ENCODE data around the gene LRRC36.
A peak's percentile ranks its signal among the peaks of the same experiment; 100 is the strongest.

LRRC36 gene

GRCh38 chr16:67430504-67430976 is 103.9 kb downstream of the LRRC36 start:
- DNase-seq (ENCODE audit: low spot score) = peak; percentile 18
- Histone ChIP-seq H3K23ac (ENCODE audit: low read depth, low read length, poor library complexity) (peak overlapping the region; percentile 86), H3K27ac (replicated peaks; ENCODE audit: low read length) (no peak overlapping the region), H3K27me3 (ENCODE audit: control insufficient read depth in 3 of 3, insufficient read depth in 3 of 3, low read depth in 1 of 3, low read length in 3 of 3) (peaks cover 14 to 46% (median 25%) of the 10 kb centered on the region in 3 experiments), H4K8ac (ENCODE audit: low read depth, low read length) (peak overlapping the region; percentile 49), H3K4me1 (ENCODE audit: control insufficient read depth in 2 of 2, insufficient read depth in 1 of 2, low read depth in 1 of 2, low read length in 2 of 2) (peaks cover 15 to 19% of the 10 kb centered on the region in 2 donors), H2BK15ac (ENCODE audit: low read length) (peak overlapping the region; percentile 42), H3K9me3 (replicated peaks in 1 of 2; ENCODE audit: control insufficient read depth in 2 of 2, insufficient read depth in 1 of 2, low read depth in 1 of 2, low read length in 2 of 2) (peaks cover 0 to 2% of the 10 kb centered on the region in 2 donors), H2BK12ac (ENCODE audit: low read length) (peak overlapping the region; percentile 46), H3K14ac (ENCODE audit: low read length) (no peak overlapping the region), H3K18ac (ENCODE audit: low read length) (peak overlapping the region; percentile 96), H2BK120ac (ENCODE audit: low read depth, low read length) (no peak overlapping the region), H3K4me2 (ENCODE audit: insufficient read depth, low read length, poor library complexity, severe bottlenecking) (peak overlapping the region; percentile 87), H3K79me1 (ENCODE audit: low read depth, low read length) (no peaks in the 10 kb centered on the region), H3K36me3 (replicated peaks in 1 of 2; ENCODE audit: control insufficient read depth in 2 of 2, insufficient read depth in 2 of 2, low read length in 2 of 2) (peaks cover 1 to 2% of the 10 kb centered on the region in 2 donors), H3K4me3 (ENCODE audit: low read length in 2 of 2) (peak overlapping the region; percentile 28 to 71), H3K4ac (ENCODE audit: low read length) (no peak overlapping the region), H4K91ac (ENCODE audit: low read depth, low read length, poor library complexity) (peak overlapping the region; percentile 39), H2BK5ac (ENCODE audit: low read length) (no peak overlapping the region), H3K9ac (ENCODE audit: low read depth, low read length, poor library complexity) (peak overlapping the region; percentile 90), H2AK5ac (ENCODE audit: low read depth, low read length) (peak overlapping the region; percentile 53), H2AFZ (ENCODE audit: low read length) (peak overlapping the region; percentile 85)
- no CpG with 5 or more reads among the region's 53 CpGs for WGBS, 2 donors (ENCODE audit: extremely low coverage in 2 of 2, insufficient read length in 2 of 2, insufficient replicate concordance in 1 of 2)

GRCh38 chr16:67430977-67431774 is 104.6 kb downstream of the LRRC36 start, which contains the start of gene HSD11B2:
Gene HSD11B2, plus strand, starts transcription at chr16:67431121. Its CDS starts 128 bp downstream, at chr16:67431249.
- peak within 1 kb of the TSS; percentile 62 for H2BK15ac ChIP-seq (ENCODE audit: low read length)
- no peak within 1 kb of the TSS for H2BK5ac ChIP-seq (ENCODE audit: low read length)
- peak within 1 kb of the TSS; percentile 87 for H3K4me2 ChIP-seq (ENCODE audit: insufficient read depth, low read length, poor library complexity, severe bottlenecking)
- peak within 1 kb of the TSS; percentile 46 for H2BK12ac ChIP-seq (ENCODE audit: low read length)
- H4K91ac ChIP-seq (ENCODE audit: low read depth, low read length, poor library complexity) = peak within 1 kb of the TSS; percentile 39
- H3K4ac ChIP-seq (ENCODE audit: low read length) = no peak within 1 kb of the TSS
- H2AFZ ChIP-seq (ENCODE audit: low read length) = peak within 1 kb of the TSS; percentile 85
- H3K18ac ChIP-seq (ENCODE audit: low read length) = peak within 1 kb of the TSS; percentile 96
- no peak within 1 kb of the TSS for H3K27ac ChIP-seq (replicated peaks; ENCODE audit: low read length)
- H3K36me3 ChIP-seq (replicated peaks in 1 of 2; ENCODE audit: control insufficient read depth in 2 of 2, insufficient read depth in 2 of 2, low read length in 2 of 2) = peaks cover 4 to 5% of the 10 kb centered on the region in 2 donors
- no peak within 1 kb of the TSS for H2BK120ac ChIP-seq (ENCODE audit: low read depth, low read length)
- H3K23ac ChIP-seq (ENCODE audit: low read depth, low read length, poor library complexity) = peak within 1 kb of the TSS; percentile 86
- H4K8ac ChIP-seq (ENCODE audit: low read depth, low read length) = peak within 1 kb of the TSS; percentile 49
- peak within 1 kb of the TSS; percentile 90 for H3K14ac ChIP-seq (ENCODE audit: low read length)
- H3K4me1 ChIP-seq (ENCODE audit: control insufficient read depth in 2 of 2, insufficient read depth in 1 of 2, low read depth in 1 of 2, low read length in 2 of 2) = peaks cover 15 to 19% of the 10 kb centered on the region in 2 donors
- DNase-seq (ENCODE audit: low spot score) = peak; percentile 48
- H2AK5ac ChIP-seq (ENCODE audit: low read depth, low read length) = peak within 1 kb of the TSS; percentile 65
- no peaks in the 10 kb centered on the region for H3K79me1 ChIP-seq (ENCODE audit: low read depth, low read length)
- H3K27me3 ChIP-seq (ENCODE audit: control insufficient read depth in 3 of 3, insufficient read depth in 3 of 3, low read depth in 1 of 3, low read length in 3 of 3) = peaks cover 14 to 46% (median 25%) of the 10 kb centered on the region in 3 experiments
- H3K9ac ChIP-seq (ENCODE audit: low read depth, low read length, poor library complexity) = peak within 1 kb of the TSS; percentile 90
- H3K9me3 ChIP-seq (replicated peaks in 1 of 2; ENCODE audit: control insufficient read depth in 2 of 2, insufficient read depth in 1 of 2, low read depth in 1 of 2, low read length in 2 of 2) = peaks cover 0 to 2% of the 10 kb centered on the region in 2 donors
- WGBS, 2 donors (ENCODE audit: extremely low coverage in 2 of 2, insufficient read length in 2 of 2, insufficient replicate concordance in 1 of 2) = no CpG with 5 or more reads among the region's 87 CpGs
- peak within 1 kb of the TSS; percentile 50 to 71 for H3K4me3 ChIP-seq (ENCODE audit: low read length in 2 of 2)

- H2BK120ac ChIP-seq (ENCODE audit: low read depth, low read length) = no peak overlapping the region
- H3K18ac ChIP-seq (ENCODE audit: low read length) = peak overlapping the region; percentile 20
- no peaks in the 10 kb centered on the region for H3K79me1 ChIP-seq (ENCODE audit: low read depth, low read length)
- WGBS, 2 donors (ENCODE audit: extremely low coverage in 2 of 2, insufficient read length in 2 of 2, insufficient replicate concordance in 1 of 2) = no CpG with 5 or more reads among the region's 13 CpGs
- H3K36me3 ChIP-seq (replicated peaks in 1 of 2; ENCODE audit: control insufficient read depth in 2 of 2, insufficient read depth in 2 of 2, low read length in 2 of 2) = peaks cover 8 to 9% of the 10 kb centered on the region in 2 donors
- peak overlapping the region; percentile 50 to 59 for H3K4me3 ChIP-seq (ENCODE audit: low read length in 2 of 2)
- H2AK5ac ChIP-seq (ENCODE audit: low read depth, low read length) = peak overlapping the region; percentile 65
- peak; percentile 20 for DNase-seq (ENCODE audit: low spot score)
- H2BK5ac ChIP-seq (ENCODE audit: low read length) = no peak overlapping the region
- H3K9ac ChIP-seq (ENCODE audit: low read depth, low read length, poor library complexity) = no peak overlapping the region
- peak overlapping the region; percentile 62 for H2BK15ac ChIP-seq (ENCODE audit: low read length)
- no peak overlapping the region for H2BK12ac ChIP-seq (ENCODE audit: low read length)
- H3K4ac ChIP-seq (ENCODE audit: low read length) = no peak overlapping the region
- H3K23ac ChIP-seq (ENCODE audit: low read depth, low read length, poor library complexity) = peak overlapping the region; percentile 68
- no peak overlapping the region for H3K14ac ChIP-seq (ENCODE audit: low read length)
- peaks cover 14 to 46% (median 25%) of the 10 kb centered on the region in 3 experiments for H3K27me3 ChIP-seq (ENCODE audit: control insufficient read depth in 3 of 3, insufficient read depth in 3 of 3, low read depth in 1 of 3, low read length in 3 of 3)
- no peak overlapping the region for H4K91ac ChIP-seq (ENCODE audit: low read depth, low read length, poor library complexity)
- H3K9me3 ChIP-seq (replicated peaks in 1 of 2; ENCODE audit: control insufficient read depth in 2 of 2, insufficient read depth in 1 of 2, low read depth in 1 of 2, low read length in 2 of 2) = peaks cover 0 to 2% of the 10 kb centered on the region in 2 donors
- H2AFZ ChIP-seq (ENCODE audit: low read length) = peak overlapping the region; percentile 84
- peak overlapping the region; percentile 87 for H3K4me2 ChIP-seq (ENCODE audit: insufficient read depth, low read length, poor library complexity, severe bottlenecking)
- no peak overlapping the region for H3K27ac ChIP-seq (replicated peaks; ENCODE audit: low read length)
- H4K8ac ChIP-seq (ENCODE audit: low read depth, low read length) = no peak overlapping the region
- peaks cover 15 to 19% of the 10 kb centered on the region in 2 donors for H3K4me1 ChIP-seq (ENCODE audit: control insufficient read depth in 2 of 2, insufficient read depth in 1 of 2, low read depth in 1 of 2, low read length in 2 of 2)
Measured at GRCh38 chr16:67431775-67432505, 105.3 kb downstream of the LRRC36 start.

Data from neuronal stem cell (in vitro differentiated cells).